HAP-1 (cell line): ENCODE measurements around the gene CYP2U1.
"Not testable (repeated sequence)": the region's sequence is repeated elsewhere in the genome, so short reads cannot be mapped to it uniquely, and the experiment has no call there.

ENCODE experiments used
- DNase-seq, 2 experiments: peaks; one replicate each; pipeline ENCODE4 v3.0.0-alpha.2; 2016 to 2020; ENCODE audit warnings: low spot score in 2 of 2
- H3K27me3 ChIP-seq: fragments of 250-450 bp; sonication (Bioruptor Pico); 2 replicates; pipeline ENCODE4 v1.5.1; 2020; ENCODE audit warnings: low read depth, mild to moderate bottlenecking, moderate library complexity
- H3K36me3 ChIP-seq: fragments of 250-450 bp; sonication (Bioruptor Pico); replicated peaks from 2 replicates; pipeline ENCODE4 v1.5.1; 2020; ENCODE audit warnings: mild to moderate bottlenecking
- H3K4me1 ChIP-seq: fragments of 250-450 bp; sonication (Bioruptor Pico); 2 replicates; pipeline ENCODE4 v1.5.1; 2020; ENCODE audit warnings: mild to moderate bottlenecking
- H3K4me3 ChIP-seq: fragments of 250-450 bp; sonication (Bioruptor Pico); 2 replicates; pipeline ENCODE4 v1.5.1; 2020; ENCODE audit warnings: mild to moderate bottlenecking, moderate library complexity
- H3K9me3 ChIP-seq: fragments of 250-450 bp; sonication (Bioruptor Pico); 2 replicates; pipeline ENCODE4 v1.5.1; 2020; ENCODE audit warnings: mild to moderate bottlenecking, moderate library complexity
- in situ Hi-C: fragments of 300-500 bp; cut with MboI; formaldehyde crosslinking; loops from 3 replicates; pipeline ENCODE4 v1.14.3; 2020; ENCODE audit warnings: low sequenced_read_pairs, inconsistent platforms, mixed read lengths

Gene CYP2U1

DNA sequence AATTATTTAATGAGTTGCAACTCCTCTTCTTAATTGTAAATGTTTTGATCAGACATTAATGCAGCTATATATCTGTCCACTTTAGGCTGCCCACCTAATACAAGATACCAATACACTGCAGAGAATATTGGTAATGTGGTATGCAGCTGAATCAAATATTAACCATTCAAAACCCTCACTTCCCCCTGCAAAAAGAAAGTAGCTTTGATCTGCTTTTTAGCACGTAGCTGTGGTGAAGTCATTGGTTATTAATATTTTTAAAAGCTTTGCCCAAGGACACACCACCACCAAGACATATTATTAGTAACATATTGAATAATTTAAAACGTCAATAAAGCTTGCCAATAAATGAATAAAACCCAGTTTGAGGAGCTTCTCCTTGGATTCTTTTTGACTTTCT, 28.6 kb upstream of the CYP2U1 start:
- Histone ChIP-seq H3K4me1 (peaks cover 16% of the 10 kb centered on the region), H3K36me3 (no peaks in the 10 kb centered on the region), H3K9me3 (no peaks in the 10 kb centered on the region), H3K27me3 (no peaks in the 10 kb centered on the region), H3K4me3 (no peak overlapping the region)
- no peak for DNase-seq
- in situ Hi-C loops, result no loop called here

DNA sequence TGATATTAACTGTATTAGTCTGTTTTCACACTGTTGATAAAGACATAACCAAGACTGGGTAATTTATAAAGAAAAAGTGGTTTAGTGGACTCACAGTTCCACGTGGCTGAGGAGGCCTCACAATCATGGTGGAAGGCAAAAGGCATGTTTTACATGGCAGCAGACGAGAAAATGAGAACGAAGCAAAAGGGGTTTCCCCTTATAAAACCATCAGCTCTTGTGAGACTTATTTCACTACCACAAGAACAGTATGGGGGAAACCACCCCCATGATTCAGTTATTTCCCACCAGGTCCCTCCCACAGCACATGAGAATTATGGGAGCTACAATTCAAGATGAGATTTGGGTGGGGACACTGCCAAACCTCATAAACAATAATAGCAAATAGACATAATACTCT, 26.3 kb upstream of the CYP2U1 start:
- H3K4me3 ChIP-seq, H3K27me3 ChIP-seq, H3K9me3 ChIP-seq, H3K36me3 ChIP-seq, in situ Hi-C loops, DNase-seq: not testable (repeated sequence)
- H3K4me1 ChIP-seq, result peaks cover 16% of the 10 kb centered on the region

GRCh38 chr4:107906458-107907100, 24.8 kb upstream of the CYP2U1 start:
- in situ Hi-C loops, result no loop called here
- DNase-seq, result peak; percentile 70 to 96
- no peaks in the 10 kb centered on the region for H3K9me3 ChIP-seq
- peaks cover 16% of the 10 kb centered on the region for H3K4me1 ChIP-seq
- H3K4me3 ChIP-seq, result no peak overlapping the region
- no peaks in the 10 kb centered on the region for H3K36me3 ChIP-seq
- H3K27me3 ChIP-seq, result no peaks in the 10 kb centered on the region

DNA sequence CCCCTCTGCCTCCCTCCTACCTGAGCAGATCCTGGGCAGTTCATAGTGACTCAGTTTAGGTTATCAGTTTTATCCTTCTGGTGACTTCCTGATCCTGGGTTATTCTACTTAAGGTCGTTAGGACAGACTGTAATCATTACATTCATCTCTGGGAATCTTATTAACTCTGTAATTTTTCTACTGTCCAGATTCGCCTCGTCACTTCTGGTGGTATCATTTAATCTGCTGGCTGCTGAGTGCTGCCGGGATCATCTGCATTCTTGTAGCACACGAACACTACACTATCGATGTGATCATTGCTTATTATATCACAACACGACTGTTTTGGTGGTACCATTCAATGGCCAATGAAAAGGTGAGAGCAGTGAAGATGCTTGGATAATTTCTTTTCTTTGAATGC, 23.0 kb upstream of the CYP2U1 start:
- Histone ChIP-seq H3K9me3 (no peaks in the 10 kb centered on the region), H3K4me3 (no peak overlapping the region), H3K36me3 (no peaks in the 10 kb centered on the region), H3K27me3 (no peaks in the 10 kb centered on the region), H3K4me1 (peaks cover 16% of the 10 kb centered on the region)
- no peak for DNase-seq
- in situ Hi-C loops, result no loop called here

DNA sequence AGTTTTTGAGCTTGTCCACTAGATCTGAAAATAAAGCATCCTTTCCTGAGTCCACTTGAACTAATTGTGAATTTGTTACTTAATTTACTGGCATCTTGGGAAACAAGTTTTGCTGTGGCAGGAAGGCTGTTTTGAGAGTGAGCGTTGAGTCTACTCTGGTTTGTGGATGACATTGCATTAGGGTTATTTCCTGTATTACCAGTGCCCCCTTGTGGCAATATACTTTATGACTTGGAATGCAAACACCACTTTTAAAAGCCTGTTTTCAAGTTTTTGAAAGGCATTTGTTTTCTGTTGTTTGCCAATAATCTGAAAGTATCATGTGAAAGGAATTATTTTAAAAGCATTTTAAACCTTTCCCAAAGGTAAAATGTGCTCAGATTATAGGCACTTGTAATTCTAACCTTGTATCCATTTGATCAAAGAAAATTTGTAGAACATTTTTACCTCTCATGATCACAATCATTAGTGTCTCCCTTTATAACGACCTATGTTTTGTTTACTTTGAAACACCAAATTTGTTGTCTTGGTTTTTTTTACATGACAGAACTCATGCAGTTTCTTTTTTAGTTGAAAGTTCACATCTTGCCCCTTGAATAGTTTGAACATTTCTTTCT, 18.0 kb upstream of the CYP2U1 start:
- Histone ChIP-seq H3K4me3 (no peak overlapping the region), H3K9me3 (no peaks in the 10 kb centered on the region), H3K36me3 (no peaks in the 10 kb centered on the region), H3K4me1 (peaks cover 2% of the 10 kb centered on the region; the same call in 1 of the 2 replicates), H3K27me3 (no peaks in the 10 kb centered on the region)
- in situ Hi-C loops, result loop anchor here (10.0 kb wide), 2 partner anchors 59 to 159 kb away; no protein-coding TSS in a partner anchor
- peak; percentile 64 to 66 for DNase-seq

DNA sequence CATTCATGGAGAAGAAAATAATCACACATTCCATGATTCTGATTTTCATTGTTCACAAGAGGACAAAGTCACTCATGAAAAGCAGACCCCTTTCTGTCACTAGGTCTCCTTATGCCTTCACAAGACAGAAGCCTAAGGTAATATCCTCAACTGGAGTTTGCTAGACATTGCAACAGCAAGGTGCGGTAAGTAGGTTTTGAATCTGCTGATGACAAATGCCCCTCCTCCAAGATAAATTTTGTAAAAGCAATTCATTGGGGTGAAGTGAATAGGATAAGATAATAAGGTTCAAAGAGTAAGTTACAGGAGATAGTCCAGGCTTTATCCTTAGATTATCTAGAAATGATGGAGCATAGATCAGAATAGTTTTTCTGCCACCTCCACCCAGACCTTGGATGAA, 16.1 kb upstream of the CYP2U1 start:
- in situ Hi-C loops, result loop anchor here (10.0 kb wide), 2 partner anchors 60 to 160 kb away; no protein-coding TSS in a partner anchor
- Histone ChIP-seq H3K27me3 (no peaks in the 10 kb centered on the region), H3K36me3 (no peaks in the 10 kb centered on the region), H3K4me1 (peaks cover 2% of the 10 kb centered on the region; the same call in 1 of the 2 replicates), H3K4me3 (no peak overlapping the region), H3K9me3 (no peaks in the 10 kb centered on the region; the same call in 1 of the 2 replicates)
- no peak for DNase-seq

- in situ Hi-C loops, result loop anchor here (10.0 kb wide), 2 partner anchors 62 to 162 kb away; no protein-coding TSS in a partner anchor
- Histone ChIP-seq H3K4me1 (peaks cover 2% of the 10 kb centered on the region; the same call in 1 of the 2 replicates), H3K4me3 (no peak overlapping the region), H3K27me3 (no peaks in the 10 kb centered on the region), H3K36me3 (no peaks in the 10 kb centered on the region), H3K9me3 (no peaks in the 10 kb centered on the region; the same call in 1 of the 2 replicates)
- no peak for DNase-seq
These were observed 14.7 kb upstream of the CYP2U1 start for GRCh38 chr4:107916623-107917022.

DNA sequence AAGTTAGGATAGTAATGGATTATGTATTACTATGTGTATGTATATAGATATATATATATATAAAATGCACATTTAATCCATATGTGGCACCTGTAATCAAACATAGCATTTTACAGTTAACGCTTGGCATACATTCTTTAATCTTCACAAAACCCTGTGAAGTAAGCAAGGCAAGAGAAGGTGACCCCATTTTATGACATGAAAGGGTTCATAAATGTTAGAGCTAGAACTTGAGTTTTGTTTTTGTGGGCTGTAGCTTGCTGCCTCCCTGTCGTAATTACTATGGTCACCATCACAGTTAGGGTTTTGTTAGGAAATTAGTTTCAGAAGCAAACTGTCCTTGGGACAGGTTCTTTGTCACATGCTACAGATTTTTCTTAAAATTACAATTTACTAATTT, 13.8 kb upstream of the CYP2U1 start:
- Histone ChIP-seq H3K36me3 (no peaks in the 10 kb centered on the region), H3K9me3 (no peaks in the 10 kb centered on the region; the same call in 1 of the 2 replicates), H3K4me1 (peaks cover 2% of the 10 kb centered on the region; the same call in 1 of the 2 replicates), H3K4me3 (no peak overlapping the region), H3K27me3 (no peaks in the 10 kb centered on the region)
- DNase-seq, result no peak
- in situ Hi-C loops, result loop anchor here (10.0 kb wide), 2 partner anchors 63 to 163 kb away; no protein-coding TSS in a partner anchor

DNA sequence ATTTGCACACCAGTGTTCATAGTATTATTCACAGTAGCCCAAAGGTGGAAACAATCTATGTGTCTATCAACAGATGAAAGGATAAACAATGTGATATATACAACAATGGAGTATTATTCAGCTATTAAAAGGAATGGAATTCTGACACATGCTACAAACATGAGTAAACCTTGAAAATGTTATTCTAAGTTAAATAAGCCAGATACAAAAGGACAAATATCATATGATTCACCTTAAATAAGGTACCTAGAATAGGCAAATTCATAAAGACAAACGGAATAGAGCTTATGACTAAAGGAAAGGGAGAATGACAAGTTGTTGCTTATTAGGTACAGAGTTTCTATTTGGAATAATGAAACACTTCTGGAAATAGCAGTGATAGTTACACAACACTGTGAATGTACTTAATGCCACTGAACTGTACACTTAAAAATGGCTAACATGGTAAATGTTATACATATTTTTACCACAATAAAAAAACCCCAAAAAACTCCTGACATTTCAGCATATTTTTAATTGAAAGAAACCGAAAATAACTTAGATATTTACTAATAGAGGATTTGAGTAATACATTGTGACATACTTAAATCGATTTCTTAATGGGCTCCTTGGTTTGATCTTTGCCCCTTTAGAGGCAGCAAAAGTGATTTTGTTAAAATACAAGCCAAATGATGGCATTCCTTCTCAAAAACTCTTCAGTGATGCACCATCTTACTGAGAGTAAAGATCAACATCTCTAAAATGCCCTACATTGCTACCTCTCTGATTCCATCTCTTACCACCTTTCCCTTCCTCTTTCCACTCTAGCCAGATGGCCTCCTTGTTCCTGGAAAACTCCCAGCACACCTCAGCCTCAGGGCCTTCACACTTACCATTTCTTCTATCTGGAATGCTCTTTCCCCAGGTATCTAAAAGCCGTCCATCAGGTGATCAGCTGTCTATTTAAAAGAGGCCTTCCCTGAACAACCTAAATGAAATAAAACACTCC, 8.6 kb upstream of the CYP2U1 start:
- Histone ChIP-seq H3K27me3 (no peaks in the 10 kb centered on the region), H3K4me3 (no peak overlapping the region), H3K4me1 (peaks cover 4% of the 10 kb centered on the region; the same call in 1 of the 2 replicates), H3K36me3 (no peaks in the 10 kb centered on the region), H3K9me3 (no peaks in the 10 kb centered on the region; the same call in 1 of the 2 replicates)
- DNase-seq, result no peak
- in situ Hi-C loops, result no loop called here

- H3K9me3 ChIP-seq, DNase-seq, H3K27me3 ChIP-seq, H3K4me1 ChIP-seq, H3K4me3 ChIP-seq, H3K36me3 ChIP-seq, in situ Hi-C loops: not testable (repeated sequence)
These were observed 5.6 kb upstream of the CYP2U1 start for GRCh38 chr4:107925713-107926112.

GRCh38 chr4:107926875-107927274, 4.5 kb upstream of the CYP2U1 start:
- H3K4me1 ChIP-seq, H3K4me3 ChIP-seq, H3K9me3 ChIP-seq, DNase-seq, H3K36me3 ChIP-seq, in situ Hi-C loops, H3K27me3 ChIP-seq: not testable (repeated sequence)

- Histone ChIP-seq H3K9me3 (no peaks in the 10 kb centered on the region), H3K36me3 (no peaks in the 10 kb centered on the region), H3K4me3 (peak overlapping the region; percentile 50), H3K4me1 (peaks cover 24% of the 10 kb centered on the region), H3K27me3 (no peaks in the 10 kb centered on the region)
- in situ Hi-C loops, result no loop called here
- no peak for DNase-seq
These were observed 499 bp downstream of the CYP2U1 start for GRCh38 chr4:107931775-107932321.

GRCh38 chr4:107935246-107935645, 3.9 kb downstream of the CYP2U1 start:
- in situ Hi-C loops, result no loop called here
- Histone ChIP-seq H3K4me3 (no peak overlapping the region), H3K9me3 (no peaks in the 10 kb centered on the region), H3K36me3 (no peaks in the 10 kb centered on the region), H3K4me1 (peaks cover 24% of the 10 kb centered on the region), H3K27me3 (no peaks in the 10 kb centered on the region)
- no peak for DNase-seq
